ENCODE data around the gene OBP2A.

DNA sequence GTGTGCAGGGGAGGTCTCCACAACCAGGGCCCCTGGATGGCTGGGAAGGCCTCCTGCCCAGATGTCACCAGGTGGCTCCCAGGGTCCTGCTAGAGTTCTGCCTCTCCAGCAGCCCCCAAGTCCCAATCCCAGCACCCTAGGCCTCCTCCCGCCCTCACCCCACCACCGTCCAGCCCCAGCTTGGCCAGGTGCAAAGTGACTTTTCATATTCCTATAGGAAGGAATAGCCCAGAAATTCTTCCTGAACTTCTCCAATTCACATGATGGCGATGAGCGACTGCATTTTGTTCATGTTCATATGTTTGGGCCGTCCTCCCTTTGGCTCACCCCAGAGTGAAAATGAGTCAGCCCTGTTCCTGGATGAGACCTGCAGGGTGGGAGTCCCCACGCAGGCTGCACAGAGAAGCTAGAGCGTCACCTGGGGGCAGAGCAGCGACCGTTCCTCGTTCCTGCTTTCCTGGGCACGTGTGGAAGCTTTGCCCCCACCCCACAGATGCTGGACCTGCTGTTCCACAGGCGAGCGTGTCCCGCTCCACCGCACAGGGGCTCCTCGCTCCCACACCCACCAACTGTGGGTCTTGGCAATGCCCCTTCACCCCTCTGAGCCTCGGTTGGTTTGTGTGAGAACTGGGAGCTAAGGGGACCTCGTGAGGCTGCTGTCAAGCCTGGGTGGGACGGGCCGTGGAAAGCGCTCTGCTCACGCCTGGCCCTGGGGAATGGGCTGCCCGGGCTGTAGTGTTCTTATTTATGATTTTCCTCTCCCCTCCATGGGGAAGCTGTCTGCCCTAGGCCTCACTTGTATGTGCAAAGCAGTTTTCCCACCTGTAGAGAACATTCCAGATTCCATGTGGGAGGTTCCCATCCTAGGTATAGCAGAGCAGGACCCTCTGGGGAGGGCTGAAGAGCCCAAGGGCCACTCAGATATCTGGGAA is 38.6 kb upstream of the OBP2A start:
- TF ChIP-seq CTCF (conservative IDR thresholded peaks at IDR 0.05 in 1 of 2, IDR thresholded peaks at IDR 0.05 in 1 of 2; ENCODE audit: low read depth in 1 of 2, low read length in 2 of 2), result no peak
- no peak for TF ChIP-seq EZH2 (IDR thresholded peaks at IDR 0.05; ENCODE audit: low read length, missing control alignments)

Measured in fibroblast of lung (primary cell).